Mesodermal cell (in vitro differentiated cells): ENCODE measurements around the gene SASH1.
A peak's percentile ranks its signal among the peaks of the same experiment; 100 is the strongest.

Experiments used
- H3K27ac ChIP-seq: 2 replicates; pipeline ENCODE4 v1.7.0; 2013; ENCODE audit warnings: mild to moderate bottlenecking, low read depth, low read length, moderate library complexity; ENCODE audit not compliant: severe bottlenecking
- H3K36me3 ChIP-seq: 2 replicates; pipeline ENCODE4 v1.7.1; 2013; ENCODE audit warnings: mild to moderate bottlenecking, low read length, moderate library complexity; ENCODE audit not compliant: control insufficient read depth, insufficient read depth
- H3K4me1 ChIP-seq: one replicate; pipeline ENCODE4 v1.7.1; 2013; ENCODE audit warnings: mild to moderate bottlenecking, low read length; ENCODE audit not compliant: insufficient read depth, control insufficient read depth, poor library complexity, severe bottlenecking
- H3K4me3 ChIP-seq: 2 replicates; pipeline ENCODE4 v1.7.0; 2013; ENCODE audit warnings: low read length, control low read depth, mild to moderate bottlenecking; ENCODE audit not compliant: insufficient read depth, poor library complexity, severe bottlenecking; ENCODE audit errors: extremely low read depth
- H3K9me3 ChIP-seq: 2 replicates; pipeline ENCODE4 v1.7.1; 2013; ENCODE audit warnings: mild to moderate bottlenecking, low read length, moderate library complexity; ENCODE audit not compliant: control insufficient read depth
- WGBS, 2 experiments: methylation state at CpG; one replicate each; pipeline ENCODE4 v1.1.5; 2013; ENCODE audit warnings: missing lambda C conversion rate in 2 of 2; ENCODE audit not compliant: insufficient coverage in 2 of 2; 5-methylcytosine and 5-hydroxymethylcytosine counted together

Gene SASH1

DNA sequence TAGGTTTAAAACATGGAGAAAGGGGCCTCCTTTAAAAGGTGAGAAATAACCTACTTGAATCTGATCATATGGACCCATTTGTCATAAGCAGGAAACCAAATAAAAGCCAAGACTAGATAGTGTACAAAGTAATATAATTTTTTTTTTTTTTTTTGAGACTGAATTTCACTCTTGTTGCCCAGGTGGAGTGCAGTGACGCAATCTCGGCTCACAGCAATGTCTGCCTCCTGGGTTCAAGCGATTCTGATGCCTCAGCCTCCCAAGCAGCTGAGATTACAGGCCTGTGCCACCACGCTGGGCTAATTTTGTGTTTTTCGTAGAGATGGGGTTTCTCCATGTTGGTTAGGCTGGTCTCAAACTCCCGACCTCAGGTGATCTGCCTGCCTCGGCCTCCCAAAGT lies 89.2 kb downstream of the SASH1 start:
- no peak overlapping the region for H3K4me3 ChIP-seq
- WGBS, 2 experiments, result 93 to 97% methylated on average over 5 to 7 of the region's 7 CpGs
- H3K9me3 ChIP-seq, result no peaks in the 10 kb centered on the region
- peaks cover 7% of the 10 kb centered on the region for H3K36me3 ChIP-seq
- H3K4me1 ChIP-seq, result no peaks in the 10 kb centered on the region
- no peak overlapping the region for H3K27ac ChIP-seq

DNA sequence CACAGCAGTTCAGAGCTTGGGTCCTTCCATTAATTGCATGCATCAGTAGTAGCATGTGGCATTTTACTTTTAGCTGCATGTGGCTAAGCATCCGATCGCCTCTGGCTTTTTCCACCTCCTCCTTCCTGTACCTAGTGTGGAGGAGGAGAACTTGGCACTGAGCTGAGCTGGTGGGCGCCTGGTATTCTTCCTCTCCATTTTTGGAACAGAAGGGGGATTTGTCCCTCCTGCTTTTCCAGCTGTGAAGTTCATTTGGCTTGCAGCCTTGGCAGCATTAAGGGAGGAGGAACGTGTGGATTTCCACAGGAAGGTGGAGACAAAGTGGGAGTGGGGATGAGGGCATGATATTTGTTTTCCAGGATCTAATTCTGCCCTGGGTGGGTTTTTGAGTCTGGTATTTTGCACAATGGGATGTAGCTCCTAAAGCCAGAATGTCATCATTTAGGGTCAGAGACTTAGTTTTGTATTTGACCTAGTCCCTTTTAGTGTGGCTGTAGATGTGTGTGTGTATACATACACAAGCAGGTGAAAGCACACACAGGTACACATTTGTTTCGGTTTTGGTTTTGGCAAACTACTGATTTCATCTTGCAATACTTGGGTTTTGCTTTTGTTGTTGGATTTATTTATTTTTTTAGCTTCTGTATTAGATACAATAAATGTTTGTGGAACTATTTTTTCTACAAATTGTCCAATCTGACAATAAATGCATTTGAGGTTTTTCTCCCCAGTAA lies 90.0 kb downstream of the SASH1 start:
- Histone ChIP-seq H3K4me3 (no peak overlapping the region), H3K9me3 (no peaks in the 10 kb centered on the region), H3K36me3 (peaks cover 7% of the 10 kb centered on the region), H3K27ac (no peak overlapping the region), H3K4me1 (no peaks in the 10 kb centered on the region)
- 91 to 93% methylated on average over 1 to 4 of the region's 5 CpGs for WGBS, 2 experiments

DNA sequence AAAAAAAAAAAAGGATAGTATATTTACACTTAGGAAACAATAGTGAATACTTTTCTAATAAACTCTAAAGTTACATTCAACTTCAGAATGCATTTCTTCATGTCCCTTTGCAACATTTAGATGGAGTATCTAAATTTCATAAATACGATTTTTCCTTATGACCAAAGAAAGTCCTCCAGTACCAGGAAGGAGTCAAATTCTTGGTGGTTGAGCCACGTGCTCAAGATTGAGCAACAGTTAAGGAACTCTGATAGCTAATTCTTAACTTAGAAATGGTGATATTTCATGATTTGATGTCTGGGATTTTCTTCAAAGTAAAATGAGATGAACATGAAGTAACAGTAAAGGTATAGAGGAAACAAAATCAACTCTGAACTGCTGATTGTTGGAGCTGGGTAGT lies 92.7 kb downstream of the SASH1 start:
- Histone ChIP-seq H3K4me3 (no peak overlapping the region), H3K9me3 (no peaks in the 10 kb centered on the region)

DNA sequence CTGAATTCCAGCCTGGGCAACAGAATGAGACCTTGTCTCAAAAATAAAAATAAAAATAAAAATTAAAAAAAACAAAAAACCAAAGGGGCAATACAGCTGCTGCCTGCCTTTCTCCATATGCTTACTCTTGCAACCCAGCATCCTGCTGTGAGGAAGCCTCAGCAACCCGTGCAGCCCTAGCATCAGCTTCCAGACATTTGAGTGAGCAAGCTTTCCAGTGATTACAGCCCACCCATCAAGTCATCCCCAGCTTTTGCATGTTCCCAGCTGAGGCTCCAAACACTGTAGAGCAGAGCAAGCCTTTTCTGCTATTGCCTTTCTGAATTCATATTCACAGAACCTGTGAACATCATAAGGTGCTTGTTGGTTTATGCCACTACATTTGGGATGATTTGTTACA lies 93.8 kb downstream of the SASH1 start:
- Histone ChIP-seq H3K36me3 (peaks cover 7% of the 10 kb centered on the region), H3K27ac (no peak overlapping the region)
- WGBS, 2 experiments, result 81 to 83% methylated on average over 1 of the region's 1 CpG

More for the DNA sequence above, 92.7 kb downstream of the SASH1 start:
- WGBS, 2 experiments, result 75 to 100% methylated on average over 1 to 2 of the region's 2 CpGs
- Histone ChIP-seq H3K4me1 (no peaks in the 10 kb centered on the region), H3K36me3 (peaks cover 8% of the 10 kb centered on the region), H3K27ac (no peak overlapping the region)

DNA sequence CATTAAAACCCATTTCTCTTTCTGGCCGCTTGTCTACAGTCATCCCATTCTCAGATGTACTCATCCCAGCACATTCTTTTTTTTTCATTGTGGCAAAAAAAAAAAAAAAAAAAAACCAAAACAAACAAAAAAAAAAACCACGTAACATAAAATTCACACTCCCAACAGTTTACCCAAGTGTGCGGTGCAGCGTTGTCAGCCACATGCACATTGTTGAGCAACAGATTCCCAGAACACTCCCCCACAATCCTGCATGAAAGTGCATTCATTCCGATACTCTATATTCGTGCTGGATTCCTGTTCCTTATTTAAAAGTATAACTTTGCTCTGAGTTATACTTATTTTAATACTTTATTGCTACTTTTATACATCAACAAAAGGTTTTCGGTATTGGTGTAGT lies 96.0 kb downstream of the SASH1 start:
- Histone ChIP-seq H3K27ac (no peak overlapping the region), H3K36me3 (peaks cover 7% of the 10 kb centered on the region), H3K4me3 (no peak overlapping the region), H3K9me3 (no peaks in the 10 kb centered on the region), H3K4me1 (peaks cover 19% of the 10 kb centered on the region)
- WGBS, 2 experiments, result 90 to 96% methylated on average over 3 to 4 of the region's 7 CpGs

More for the DNA sequence above, 93.8 kb downstream of the SASH1 start:
- no peak overlapping the region for H3K4me3 ChIP-seq
- no peaks in the 10 kb centered on the region for H3K9me3 ChIP-seq
- H3K4me1 ChIP-seq, result peaks cover 8% of the 10 kb centered on the region

DNA sequence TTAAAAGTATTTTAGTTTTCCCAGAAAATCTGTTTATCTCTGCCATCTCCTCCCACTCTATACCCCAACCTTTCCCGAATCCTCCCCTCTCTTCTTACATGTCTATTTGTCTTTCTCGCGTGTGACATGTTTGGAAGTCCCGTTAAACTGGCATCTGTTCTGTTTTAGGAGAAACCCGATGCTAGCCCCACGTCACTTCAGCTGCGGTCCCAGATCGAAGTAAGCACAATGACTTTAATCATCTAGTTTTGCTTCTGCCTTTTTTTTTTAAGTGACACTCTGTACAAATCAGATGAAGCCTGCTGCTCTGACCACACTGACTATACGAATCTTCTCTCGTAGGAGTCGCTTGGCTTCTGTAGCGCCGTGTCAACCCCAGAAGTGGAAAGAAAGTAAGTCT lies 97.4 kb downstream of the SASH1 start:
- H3K9me3 ChIP-seq, result no peaks in the 10 kb centered on the region
- no peak overlapping the region for H3K4me3 ChIP-seq
- peaks cover 27% of the 10 kb centered on the region for H3K4me1 ChIP-seq
- WGBS, 2 experiments, result 91 to 98% methylated on average over 10 to 12 of the region's 13 CpGs
- peaks cover 7% of the 10 kb centered on the region for H3K36me3 ChIP-seq
- no peak overlapping the region for H3K27ac ChIP-seq

DNA sequence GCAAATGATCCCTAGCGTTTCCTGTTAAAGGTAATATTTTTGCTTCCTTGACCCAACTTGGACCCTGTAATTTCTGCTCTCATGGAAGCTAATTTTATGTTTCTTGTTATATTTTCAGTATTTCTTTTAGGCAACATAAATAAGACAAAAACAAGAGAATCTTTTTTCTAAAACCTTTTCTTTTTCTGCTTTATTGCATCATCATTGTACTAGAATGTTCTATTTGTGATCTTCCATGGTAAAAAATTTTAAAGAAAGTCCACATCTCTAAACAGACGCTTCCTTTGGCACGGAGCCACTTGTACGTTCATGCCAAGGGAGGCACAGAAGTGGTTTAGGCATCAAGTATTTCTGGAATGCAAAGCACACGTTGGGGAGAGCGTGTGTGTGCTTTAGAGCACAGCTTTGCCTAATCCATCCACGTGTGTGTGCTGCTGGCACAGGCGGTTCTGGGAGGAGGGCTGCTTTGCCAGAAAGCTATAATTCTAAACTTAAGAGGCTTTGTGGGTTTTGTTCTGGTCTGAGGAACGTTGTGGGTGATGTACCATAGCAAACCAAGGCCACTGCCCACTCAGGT lies 98.3 kb downstream of the SASH1 start:
- no peaks in the 10 kb centered on the region for H3K9me3 ChIP-seq
- H3K36me3 ChIP-seq, result peaks cover 7% of the 10 kb centered on the region
- no peak overlapping the region for H3K4me3 ChIP-seq
- WGBS, 2 experiments, result 74 to 78% methylated on average over 7 of the region's 9 CpGs
- H3K4me1 ChIP-seq, result peaks cover 36% of the 10 kb centered on the region
- peak overlapping the region; percentile 82 for H3K27ac ChIP-seq

DNA sequence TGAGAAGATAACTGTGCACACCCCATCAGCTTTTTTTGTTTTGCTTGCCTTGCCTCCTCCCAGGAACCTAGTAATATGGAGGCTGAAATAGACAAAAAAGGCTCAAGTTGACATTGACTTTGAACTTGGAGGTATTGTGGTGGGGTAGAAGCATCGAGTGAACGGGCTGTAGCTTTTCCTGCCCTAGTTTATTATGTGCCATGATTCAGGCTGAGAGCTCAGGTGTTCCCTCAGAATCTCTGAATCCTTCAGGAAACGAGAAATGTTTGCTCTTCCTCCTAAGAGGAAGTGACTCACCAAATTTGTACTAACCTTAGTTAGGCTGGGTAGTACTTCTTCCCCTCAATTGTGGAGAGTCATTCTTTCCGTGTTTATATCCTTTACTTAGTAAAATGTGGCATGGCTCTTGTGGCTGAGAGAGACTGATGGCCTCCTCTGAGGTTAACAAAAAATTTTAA lies 98.8 kb downstream of the SASH1 start:
- 80 to 92% methylated on average over 2 to 3 of the region's 4 CpGs for WGBS, 2 experiments
- Histone ChIP-seq H3K4me3 (no peak overlapping the region), H3K9me3 (no peaks in the 10 kb centered on the region), H3K36me3 (peaks cover 8% of the 10 kb centered on the region), H3K4me1 (peaks cover 39% of the 10 kb centered on the region), H3K27ac (peak overlapping the region; percentile 82)

DNA sequence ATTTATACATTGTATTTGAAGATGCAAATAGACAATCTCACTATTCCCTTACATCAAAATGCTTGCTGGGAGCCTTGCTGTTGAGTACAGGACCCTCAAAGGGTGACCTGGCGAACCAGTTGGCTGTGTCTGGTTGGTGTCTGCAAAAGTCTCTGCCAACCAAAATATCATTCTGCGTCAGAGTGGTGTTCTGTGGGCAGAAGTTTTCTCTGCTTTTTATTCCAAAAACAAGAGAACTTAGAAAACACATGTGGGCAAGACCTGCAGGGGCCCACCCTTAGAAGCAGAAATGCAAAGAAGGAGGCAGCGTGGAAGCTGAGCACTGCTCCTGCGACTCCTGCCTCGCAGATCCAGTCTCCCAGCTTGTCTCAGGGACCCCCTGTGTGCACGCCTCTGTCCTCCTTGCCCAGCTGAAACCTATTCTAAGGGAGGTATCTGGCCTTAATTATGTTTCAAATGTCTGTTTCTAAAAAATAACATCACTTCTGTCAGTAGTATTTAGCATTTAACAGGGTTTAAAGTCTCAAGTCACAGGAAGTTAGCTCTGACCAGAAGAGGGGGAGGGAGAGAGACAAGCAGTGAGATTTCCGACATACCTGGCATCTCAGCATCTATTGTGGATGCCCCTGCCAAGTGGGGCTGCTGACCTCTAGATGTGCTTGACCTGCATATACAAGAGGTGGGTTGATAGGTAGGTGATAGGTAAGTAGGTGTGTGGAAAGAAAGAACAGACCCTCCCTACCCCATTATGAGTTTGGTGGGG lies 101.3 kb downstream of the SASH1 start:
- no peaks in the 10 kb centered on the region for H3K9me3 ChIP-seq
- H3K36me3 ChIP-seq, result peaks cover 22% of the 10 kb centered on the region
- no peak overlapping the region for H3K27ac ChIP-seq
- WGBS, 2 experiments, result 71 to 92% methylated on average over 5 to 6 of the region's 7 CpGs
- no peak overlapping the region for H3K4me3 ChIP-seq
- H3K4me1 ChIP-seq, result peaks cover 39% of the 10 kb centered on the region

DNA sequence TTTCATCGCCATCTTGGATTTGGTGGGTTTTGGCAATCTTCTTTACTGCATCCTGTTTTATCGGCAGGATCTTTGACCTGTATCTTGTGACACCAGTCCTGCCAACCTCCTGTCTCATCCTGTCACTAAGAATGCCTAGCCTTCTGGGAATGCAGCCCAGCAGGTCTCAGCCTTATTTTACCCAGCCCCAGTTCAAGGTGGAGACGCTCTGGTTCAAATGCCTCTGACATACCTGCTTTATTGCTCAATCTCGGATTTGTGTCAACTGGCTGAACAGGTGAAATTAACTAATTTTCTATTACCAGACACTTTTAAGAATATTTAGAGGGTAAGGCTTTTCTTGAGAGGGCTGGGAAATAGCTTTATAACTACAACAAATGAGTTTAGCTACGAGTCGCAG lies 102.5 kb downstream of the SASH1 start:
- H3K4me1 ChIP-seq, result peaks cover 39% of the 10 kb centered on the region
- 89 to 92% methylated on average over 5 to 6 of the region's 6 CpGs for WGBS, 2 experiments
- peak overlapping the region; percentile 19 for H3K27ac ChIP-seq

More for the DNA sequence above, 102.5 kb downstream of the SASH1 start:
- no peak overlapping the region for H3K4me3 ChIP-seq
- no peaks in the 10 kb centered on the region for H3K9me3 ChIP-seq
- H3K36me3 ChIP-seq, result peaks cover 28% of the 10 kb centered on the region
